Common myeloid progenitor, CD34-positive (primary cell): ENCODE results near the gene UQCR10.

ENCODE experiments used
- CTCF ChIA-PET: fragments of 350-600 bp; sonication (Branson Sonifier 250); formaldehyde crosslinking; loops from one replicate; lab custom pipeline; 2021; ENCODE audit warnings: antibody characterized with exemption; lab: Charles Lee
- POLR2A ChIA-PET: fragments of 350-600 bp; sonication (Branson Sonifier 250); formaldehyde crosslinking; loops from one replicate; lab custom pipeline; 2021; ENCODE audit warnings: antibody characterized with exemption; lab: Charles Lee
- DNase-seq, 3 donors: peaks; one replicate each; pipeline versions ENCODE4 v3.0.0 to v3.0.0-alpha.2; 2013
- H3K27ac ChIP-seq, 2 experiments: 1 replicate in 1 of 2; 2 replicates in 1 of 2; pipeline ENCODE4 v1.7.0; 2013; ENCODE audit warnings: inconsistent platforms in 2 of 2, low read length in 2 of 2, mild to moderate bottlenecking in 2 of 2, low read depth in 1 of 2, moderate library complexity in 1 of 2; ENCODE audit not compliant: severe bottlenecking in 2 of 2, insufficient read depth in 1 of 2, poor library complexity in 1 of 2
- H3K27me3 ChIP-seq, 5 experiments: replicated peaks in 2 of 5; 1 replicate in 3 of 5; 2 replicates in 2 of 5; pipeline versions ENCODE4 v1.6.1 to v1.7.0; 2013; ENCODE audit warnings: low read length in 4 of 5, mild to moderate bottlenecking in 2 of 5, moderate library complexity in 2 of 5, inconsistent platforms in 1 of 5; ENCODE audit not compliant: insufficient read depth in 5 of 5, control insufficient read depth in 4 of 5
- H3K36me3 ChIP-seq, 4 experiments: 1 replicate in 2 of 4; 2 replicates in 2 of 4; pipeline versions ENCODE4 v1.6.1 to v1.7.0; 2013; ENCODE audit warnings: low read length in 3 of 4, control low read depth in 1 of 4, mild to moderate bottlenecking in 1 of 4; ENCODE audit not compliant: control insufficient read depth in 4 of 4, insufficient read depth in 4 of 4
- H3K4me1 ChIP-seq, 4 experiments: 1 replicate in 3 of 4; 2 replicates in 1 of 4; pipeline versions ENCODE4 v1.6.1 to v1.7.1; 2013; ENCODE audit warnings: low read length in 3 of 4, mild to moderate bottlenecking in 3 of 4, control low read depth in 1 of 4, inconsistent platforms in 1 of 4, moderate library complexity in 1 of 4; ENCODE audit not compliant: control insufficient read depth in 4 of 4, insufficient read depth in 4 of 4; ENCODE audit errors: control extremely low read depth in 1 of 4
- H3K4me3 ChIP-seq, 7 experiments: 1 replicate in 4 of 7; 2 replicates in 3 of 7; pipeline versions ENCODE4 v1.5.1 to v1.7.0; 2013; ENCODE audit warnings: mild to moderate bottlenecking in 7 of 7, low read length in 6 of 7, moderate library complexity in 6 of 7, inconsistent platforms in 2 of 7, low read depth in 2 of 7, control low read depth in 1 of 7; ENCODE audit not compliant: insufficient read depth in 4 of 7, control insufficient read depth in 1 of 7; ENCODE audit errors: extremely low read depth in 1 of 7
- H3K9me3 ChIP-seq, 5 experiments: 1 replicate in 4 of 5; 2 replicates in 1 of 5; pipeline versions ENCODE4 v1.6.1 to v1.7.1; 2013; ENCODE audit warnings: low read length in 4 of 5, mild to moderate bottlenecking in 2 of 5, inconsistent platforms in 1 of 5, low read depth in 1 of 5, moderate library complexity in 1 of 5; ENCODE audit not compliant: control insufficient read depth in 4 of 5, insufficient read depth in 2 of 5; ENCODE audit errors: control extremely low read depth in 1 of 5
- WGBS: methylation state at CpG from one replicate; pipeline ENCODE4 v1.1.5; 2013; ENCODE audit not compliant: insufficient coverage; 5-methylcytosine and 5-hydroxymethylcytosine counted together

The UQCR10 gene

GRCh38 chr22:29737251-29738117 lies 29.7 kb upstream of the UQCR10 start:
- no peak overlapping the region for H3K27ac ChIP-seq
- ChIA-PET CTCF (interaction anchor here (1.1 to 1.6 kb wide), 3 partner anchors 10 to 36 kb away, joined by 3 to 5 read pairs (median 3); no protein-coding TSS in a partner anchor), POLR2A (no interaction called here)
- H3K27me3 ChIP-seq = no peaks in the 10 kb centered on the region
- no peaks in the 10 kb centered on the region for H3K9me3 ChIP-seq
- WGBS = 93% methylated on average over 17 of the region's 22 CpGs
- peaks cover 0 to 37% (median 15%) of the 10 kb centered on the region in 4 experiments for H3K4me1 ChIP-seq
- no peak overlapping the region for H3K4me3 ChIP-seq
- peaks cover 0 to 33% (median 16%) of the 10 kb centered on the region in 4 experiments for H3K36me3 ChIP-seq
- no peak for DNase-seq

GRCh38 chr22:29738118-29738815 lies 28.9 kb upstream of the UQCR10 start:
- H3K4me1 ChIP-seq = peaks cover 0 to 31% (median 12%) of the 10 kb centered on the region in 4 experiments
- 94% methylated on average over 9 of the region's 15 CpGs for WGBS
- H3K9me3 ChIP-seq = no peaks in the 10 kb centered on the region
- POLR2A ChIA-PET = no interaction called here
- H3K27me3 ChIP-seq = no peaks in the 10 kb centered on the region
- peaks cover 0 to 33% (median 16%) of the 10 kb centered on the region in 4 experiments for H3K36me3 ChIP-seq
- H3K27ac ChIP-seq = no peak overlapping the region
- CTCF ChIA-PET = interaction anchor here (0.7 to 1.6 kb wide), 4 partner anchors 11 to 37 kb away, joined by 3 to 5 read pairs (median 3); no protein-coding TSS in a partner anchor
- DNase-seq = no peak
- no peak overlapping the region for H3K4me3 ChIP-seq

- Histone ChIP-seq H3K4me3 (no peak overlapping the region), H3K9me3 (no peaks in the 10 kb centered on the region), H3K36me3 (peaks cover 0 to 33% (median 16%) of the 10 kb centered on the region in 4 experiments), H3K27ac (no peak overlapping the region), H3K4me1 (peaks cover 0 to 20% (median 6%) of the 10 kb centered on the region in 4 experiments), H3K27me3 (no peaks in the 10 kb centered on the region)
- ChIA-PET CTCF (interaction anchor here (0.7 to 1.9 kb wide), 4 partner anchors 12 to 266 kb away, joined by 3 to 5 read pairs (median 3); no protein-coding TSS in a partner anchor), POLR2A (no interaction called here)
- 99% methylated on average over 17 of the region's 17 CpGs for WGBS
- DNase-seq = no peak
Measured at GRCh38 chr22:29739346-29739875, 27.8 kb upstream of the UQCR10 start.

GRCh38 chr22:29740216-29740615 lies 27.0 kb upstream of the UQCR10 start:
- 95% methylated on average over 4 of the region's 5 CpGs for WGBS
- DNase-seq = no peak
- H3K36me3 ChIP-seq = peaks cover 0 to 37% (median 16%) of the 10 kb centered on the region in 4 experiments
- ChIA-PET POLR2A (no interaction called here), CTCF (interaction anchor here (0.8 to 1.9 kb wide), 3 partner anchors 11 to 265 kb away, joined by 3 to 5 read pairs (median 3); no protein-coding TSS in a partner anchor)
- no peaks in the 10 kb centered on the region for H3K9me3 ChIP-seq
- H3K27ac ChIP-seq = no peak overlapping the region
- no peak overlapping the region for H3K4me3 ChIP-seq
- H3K4me1 ChIP-seq = peaks cover 0 to 12% (median 2%) of the 10 kb centered on the region in 4 experiments
- no peaks in the 10 kb centered on the region for H3K27me3 ChIP-seq

GRCh38 chr22:29741926-29742325 lies 25.2 kb upstream of the UQCR10 start:
- no peak overlapping the region for H3K4me3 ChIP-seq
- H3K9me3 ChIP-seq = no peaks in the 10 kb centered on the region
- peaks cover 0 to 6% (median 1%) of the 10 kb centered on the region in 4 experiments for H3K4me1 ChIP-seq
- WGBS = 100% methylated on average over 1 of the region's 2 CpGs
- no peak overlapping the region for H3K27ac ChIP-seq
- ChIA-PET POLR2A (interaction anchor here (1.5 kb wide), 1 partner anchor 8 kb away, joined by 7 read pairs; no protein-coding TSS in a partner anchor), CTCF (interaction anchor here (1.0 to 2.5 kb wide), 5 partner anchors 8 to 52 kb away, joined by 3 to 13 read pairs (median 4); no protein-coding TSS in a partner anchor)
- no peak for DNase-seq
- peaks cover 0 to 46% (median 10%) of the 10 kb centered on the region in 4 experiments for H3K36me3 ChIP-seq
- H3K27me3 ChIP-seq = no peaks in the 10 kb centered on the region

- ChIA-PET POLR2A (interaction anchor here (1.5 kb wide), 1 partner anchor 9 kb away, joined by 7 read pairs; no protein-coding TSS in a partner anchor), CTCF (interaction anchor here (1.0 to 2.5 kb wide), 4 partner anchors 8 to 53 kb away, joined by 3 to 13 read pairs (median 4); no protein-coding TSS in a partner anchor)
- peaks cover 0 to 6% (median 1%) of the 10 kb centered on the region in 4 experiments for H3K4me1 ChIP-seq
- H3K36me3 ChIP-seq = peaks cover 0 to 50% (median 10%) of the 10 kb centered on the region in 4 experiments
- peak in 2 of 3 donors; percentile 31 to 47 for DNase-seq
- H3K9me3 ChIP-seq = no peaks in the 10 kb centered on the region
- 33% methylated on average over 7 of the region's 13 CpGs for WGBS
- H3K4me3 ChIP-seq = no peak overlapping the region
- no peaks in the 10 kb centered on the region for H3K27me3 ChIP-seq
- no peak overlapping the region for H3K27ac ChIP-seq
Measured at GRCh38 chr22:29742326-29742725, 24.8 kb upstream of the UQCR10 start.
